ENCODE results near the gene SMG6. TPM values are rescaled to one million over a fixed set of nuclear protein-coding genes. Genes with fewer than 3 reads are reported as not detected.

SMG6 gene
- total RNA-seq, 1 experiment from 2014 or later, result 28.6 TPM

GRCh38 chr17:2195729-2196128, 107.9 kb downstream of the SMG6 start:
- Histone ChIP-seq H3K56ac (ENCODE audit: insufficient read length, low read depth, low read length) (no peak overlapping the region), H2BK15ac (ENCODE audit: low read depth, low read length) (no peak overlapping the region), H3K27me3 (ENCODE audit: insufficient read depth, low read length) (no peaks in the 10 kb centered on the region), H3K14ac (ENCODE audit: insufficient read depth, low read length) (no peak overlapping the region), H3K4me2 (ENCODE audit: insufficient read depth, insufficient read length, low read length) (no peak overlapping the region), H4K91ac (ENCODE audit: insufficient read length, low read depth, low read length) (no peak overlapping the region), H2BK120ac (ENCODE audit: low read depth, low read length, poor library complexity, severe bottlenecking) (no peak overlapping the region), H3K27ac (ENCODE audit: insufficient read length, low read depth, low read length) (no peak overlapping the region), H3K23me2 (ENCODE audit: insufficient read length, low read depth, low read length, poor library complexity, severe bottlenecking) (no peaks in the 10 kb centered on the region), H3K18ac (ENCODE audit: insufficient read length, low read depth, low read length) (no peak overlapping the region), H3K23ac (ENCODE audit: insufficient read length, low read depth, low read length) (no peak overlapping the region), H3K4ac (ENCODE audit: low read depth, low read length) (no peak overlapping the region), H2BK12ac (ENCODE audit: insufficient read length, low read depth, low read length) (no peak overlapping the region), H3K9ac (ENCODE audit: extremely low read depth, insufficient read length, low read length) (no peak overlapping the region), H2AK5ac (ENCODE audit: insufficient read length, low read length) (no peak overlapping the region), H4K5ac (ENCODE audit: insufficient read length, low read depth, low read length) (no peak overlapping the region), H3K4me1 (ENCODE audit: insufficient read depth, low read length) (peaks cover 9% of the 10 kb centered on the region), H3T11ph (ENCODE audit: low read length) (no peak overlapping the region), H4K20me1 (ENCODE audit: control insufficient read depth, insufficient read depth, insufficient read length) (no peaks in the 10 kb centered on the region), H3K79me1 (ENCODE audit: insufficient read depth, low read depth, low read length, poor library complexity, severe bottlenecking) (no peaks in the 10 kb centered on the region), H4K8ac (replicated peaks; ENCODE audit: insufficient read length, low read depth, low read length) (no peak overlapping the region), H2BK5ac (ENCODE audit: insufficient read length, low read length) (no peak overlapping the region), H2AFZ (ENCODE audit: low read length) (no peak overlapping the region), H2BK20ac (ENCODE audit: low read depth, low read length, poor library complexity, severe bottlenecking) (no peak overlapping the region), H3K79me2 (ENCODE audit: insufficient read depth, low read length) (no peaks in the 10 kb centered on the region), H3K9me3 (ENCODE audit: control insufficient read depth, low read depth, low read length) (no peaks in the 10 kb centered on the region)
- Mint-ChIP-seq H3K4me3 (no peak overlapping the region), H3K9me3 (no peaks in the 10 kb centered on the region), H3K36me3 (ENCODE audit: insufficient read depth in 1 of 3, low read depth in 3 of 3) (peaks cover 0 to 5% (median 4%) of the 10 kb centered on the region in 3 experiments; a peak in 5 of 7 replicates), H3K27me3 (ENCODE audit: low read depth) (no peaks in the 10 kb centered on the region), H3K27ac (no peak overlapping the region), H3K4me1 (peaks cover 30 to 36% of the 10 kb centered on the region in 2 experiments)
- no peak for DNase-seq
- TF ChIP-seq CTCF (conservative IDR thresholded peaks at IDR 0.05), result no peak
- no CpG with 5 or more reads among the region's 6 CpGs for WGBS (ENCODE audit: extremely low coverage, insufficient read length, low lambda C conversion rate)
